Caco-2 (cell line): Measurements from ENCODE around the gene CCK. TPM values are rescaled to one million over a fixed set of nuclear protein-coding genes. Genes with fewer than 3 reads are reported as not detected.

Experiments
- Bru-seq: library from RNA; stranded (reverse); fragments of 400-500 nt; gene quantifications from one replicate; lab custom pipeline; 2021; lab: Mats Ljungman, UMichigan
- BruChase-seq, 2 experiments: library from RNA; stranded (reverse); fragments of 400-500 nt; gene quantifications; one replicate each; lab custom pipeline; 2021; lab: Mats Ljungman, UMichigan
- BruUV-seq: library from RNA; stranded (reverse); fragments of 400-500 nt; replicated peaks from 2 replicates; lab custom pipeline; 2021; lab: Mats Ljungman, UMichigan
- CTCF ChIA-PET: fragments of 300-600 bp; sonication (Branson Sonifier 250); formaldehyde crosslinking; loops from one replicate; lab custom pipeline; 2022; ENCODE audit warnings: antibody characterized with exemption; lab: Charles Lee
- POLR2A ChIA-PET: fragments of 300-600 bp; sonication (Branson Sonifier 250); formaldehyde crosslinking; loops from one replicate; lab custom pipeline; 2022; ENCODE audit warnings: antibody characterized with exemption; lab: Charles Lee
- DNase-seq, 2 experiments: peaks; one replicate each; pipeline versions ENCODE4 v3.0.0 to v3.0.0-alpha.2; 2020 to 2022
- H3K27me3 ChIP-seq: replicated peaks from 2 replicates; pipeline ENCODE4 v1.6.0; 2011; ENCODE audit warnings: low read length; ENCODE audit not compliant: control insufficient read depth, insufficient read depth
- H3K36me3 ChIP-seq: 2 replicates; pipeline ENCODE4 v1.5.1; 2011; ENCODE audit warnings: low read length; ENCODE audit not compliant: control insufficient read depth, insufficient read depth
- H3K4me1 ChIP-seq: fragments of 250-450 bp; sonication (Bioruptor Pico); 2 replicates; pipeline ENCODE4 v1.5.1; 2020; ENCODE audit warnings: mild to moderate bottlenecking
- H3K4me3 ChIP-seq: 2 replicates; pipeline ENCODE4 v1.5.1; 2011; ENCODE audit warnings: low read depth, mild to moderate bottlenecking, control low read depth, low read length
- H3K9me3 ChIP-seq: fragments of 250-450 bp; sonication (Bioruptor Pico); 2 replicates; pipeline ENCODE4 v1.5.1; 2020; ENCODE audit warnings: mild to moderate bottlenecking, moderate library complexity
- H3K27ac Mint-ChIP-seq: one replicate; pipeline ENCODE4 v1.8.0; 2022; ENCODE audit warnings: mixed read lengths; ENCODE audit not compliant: unreplicated experiment
- H3K27me3 Mint-ChIP-seq: one replicate; pipeline ENCODE4 v1.8.0; 2022; ENCODE audit warnings: mixed read lengths; ENCODE audit not compliant: insufficient read depth, unreplicated experiment
- H3K36me3 Mint-ChIP-seq: one replicate; pipeline ENCODE4 v1.8.0; 2022; ENCODE audit warnings: mild to moderate bottlenecking, mixed read lengths; ENCODE audit not compliant: insufficient read depth, unreplicated experiment
- H3K4me1 Mint-ChIP-seq: one replicate; pipeline ENCODE4 v1.8.0; 2022; ENCODE audit warnings: low read depth, mixed read lengths; ENCODE audit not compliant: unreplicated experiment
- H3K4me3 Mint-ChIP-seq: one replicate; pipeline ENCODE4 v1.8.0; 2022; ENCODE audit warnings: mild to moderate bottlenecking, moderate library complexity, mixed read lengths; ENCODE audit not compliant: unreplicated experiment
- H3K9me3 Mint-ChIP-seq: one replicate; pipeline ENCODE4 v1.8.0; 2022; ENCODE audit warnings: mixed read lengths; ENCODE audit not compliant: unreplicated experiment
- intact Hi-C: fragments of 100-400 bp; cut with micrococcal nuclease; formaldehyde crosslinking; loops from one replicate; pipeline ENCODE4 v1.10.0; 2022; ENCODE audit not compliant: unreplicated experiment
- long read RNA-seq: library from polyadenylated mRNA; stranded (forward); transcript quantifications from one replicate; pipeline ENCODE4 v2.0.0, GENCODE V29; 2022
- total RNA-seq: library from RNA; stranded (reverse); gene quantifications from 2 replicates; pipeline ENCODE4 v1.2.3, GENCODE V29; 2022
- TF ChIP-seq, protein P1 (sequence below), 2 experiments: fragments of 200-600 bp in 1 of 2; IDR thresholded peaks; 1 replicate in 1 of 2; 2 replicates in 1 of 2; pipeline versions ENCODE4 v1.5.1 to v1.8.0; 2011 to 2022; ENCODE audit warnings: antibody characterized with exemption in 1 of 2, control low read depth in 1 of 2, inconsistent platforms in 1 of 2, low read depth in 1 of 2, low read length in 1 of 2, mild to moderate bottlenecking in 1 of 2, moderate library complexity in 1 of 2; ENCODE audit not compliant: insufficient read depth in 1 of 2, severe bottlenecking in 1 of 2, unreplicated experiment in 1 of 2

The CCK gene, protein sequence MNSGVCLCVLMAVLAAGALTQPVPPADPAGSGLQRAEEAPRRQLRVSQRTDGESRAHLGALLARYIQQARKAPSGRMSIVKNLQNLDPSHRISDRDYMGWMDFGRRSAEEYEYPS
- total RNA-seq (0.46 TPM in 1 of 2 replicates, not detected in the other), Bru-seq, nascent RNA (percentile 17 among the genes with signal in this experiment), BruChase-seq, experiment 1, labeled RNA remaining after a 2-hour chase (percentile 8 among the genes with signal in this experiment), BruChase-seq, experiment 2, labeled RNA remaining after a 6-hour chase (percentile 17 among the genes with signal in this experiment)
- long read RNA-seq, partial matches to known transcripts, result 0 of 2 reads
- long read RNA-seq, other reads (novel, unspliced or antisense), result 0 of 2 reads

DNA sequence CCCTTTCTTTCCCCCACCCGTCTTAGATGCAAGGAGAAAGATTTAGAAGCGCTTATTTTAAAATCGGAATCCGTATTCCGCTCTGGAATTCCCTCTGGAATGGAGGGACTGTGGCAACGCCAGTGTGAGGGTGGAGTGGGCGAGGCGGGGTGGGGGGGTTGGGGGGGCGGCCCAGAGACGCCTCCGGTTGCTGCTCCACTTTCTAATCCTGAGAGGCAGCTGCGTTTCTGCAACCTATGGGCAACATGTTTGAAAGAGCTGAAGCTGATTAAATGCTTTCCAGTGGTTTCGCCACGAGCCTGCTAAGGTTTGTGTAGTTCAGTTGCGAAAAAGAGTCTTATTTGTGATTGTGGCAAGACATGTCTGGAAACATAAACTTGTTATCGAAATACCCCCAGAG, at the start of gene CCK:
CCK (minus strand) TSS at position 101 of the 400 bp plus-strand sequence. CDS start 2,555 bp downstream, outside the sequence.
- DNase-seq, result no peak
- POLR2A ChIA-PET, result no interaction called here
- no peaks in the 10 kb centered on the region for H3K4me1 Mint-ChIP-seq
- Histone ChIP-seq H3K9me3 (no peaks in the 10 kb centered on the region), H3K27me3 (no peaks in the 10 kb centered on the region), H3K4me3 (no peak within 1 kb of the TSS), H3K4me1 (no peaks in the 10 kb centered on the region), H3K36me3 (no peaks in the 10 kb centered on the region)
- H3K36me3 Mint-ChIP-seq, result no peaks in the 10 kb centered on the region
- TF ChIP-seq, protein P1, sequence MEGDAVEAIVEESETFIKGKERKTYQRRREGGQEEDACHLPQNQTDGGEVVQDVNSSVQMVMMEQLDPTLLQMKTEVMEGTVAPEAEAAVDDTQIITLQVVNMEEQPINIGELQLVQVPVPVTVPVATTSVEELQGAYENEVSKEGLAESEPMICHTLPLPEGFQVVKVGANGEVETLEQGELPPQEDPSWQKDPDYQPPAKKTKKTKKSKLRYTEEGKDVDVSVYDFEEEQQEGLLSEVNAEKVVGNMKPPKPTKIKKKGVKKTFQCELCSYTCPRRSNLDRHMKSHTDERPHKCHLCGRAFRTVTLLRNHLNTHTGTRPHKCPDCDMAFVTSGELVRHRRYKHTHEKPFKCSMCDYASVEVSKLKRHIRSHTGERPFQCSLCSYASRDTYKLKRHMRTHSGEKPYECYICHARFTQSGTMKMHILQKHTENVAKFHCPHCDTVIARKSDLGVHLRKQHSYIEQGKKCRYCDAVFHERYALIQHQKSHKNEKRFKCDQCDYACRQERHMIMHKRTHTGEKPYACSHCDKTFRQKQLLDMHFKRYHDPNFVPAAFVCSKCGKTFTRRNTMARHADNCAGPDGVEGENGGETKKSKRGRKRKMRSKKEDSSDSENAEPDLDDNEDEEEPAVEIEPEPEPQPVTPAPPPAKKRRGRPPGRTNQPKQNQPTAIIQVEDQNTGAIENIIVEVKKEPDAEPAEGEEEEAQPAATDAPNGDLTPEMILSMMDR (IDR thresholded peaks at IDR 0.05; ENCODE audit: insufficient read depth in 1 of 2, low read depth in 1 of 2, low read length in 1 of 2, severe bottlenecking in 1 of 2, unreplicated experiment in 1 of 2), result no peak
- BruUV-seq, result no TSS peak
- H3K27ac Mint-ChIP-seq, result no peak within 1 kb of the TSS
- H3K27me3 Mint-ChIP-seq, result peaks cover 27% of the 10 kb centered on the region
- CTCF ChIA-PET, result no interaction called here
- H3K9me3 Mint-ChIP-seq, result no peaks in the 10 kb centered on the region
- no peak within 1 kb of the TSS for H3K4me3 Mint-ChIP-seq
- intact Hi-C loops, result no loop called here

DNA sequence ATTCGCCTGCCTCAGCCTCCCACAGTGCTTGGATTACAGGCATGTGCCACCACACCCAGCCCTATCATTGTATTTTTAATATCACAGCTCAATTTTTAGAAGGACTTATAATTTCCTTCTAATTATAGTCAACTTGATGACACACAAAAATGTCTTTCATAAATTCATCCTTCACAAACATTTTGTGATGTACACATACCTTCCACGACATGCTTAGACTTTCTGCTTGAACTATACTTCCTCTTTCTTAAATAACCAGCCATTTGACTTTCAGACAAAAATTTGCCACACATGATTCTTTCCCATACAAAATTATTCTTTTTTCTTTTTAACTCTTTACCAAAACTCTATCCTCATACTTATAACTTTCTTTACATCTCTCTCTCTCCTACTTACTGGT, 48.4 kb upstream of the CCK start:
- no peak for DNase-seq
- POLR2A ChIA-PET, result no interaction called here
- H3K4me1 Mint-ChIP-seq, result no peaks in the 10 kb centered on the region

DNA sequence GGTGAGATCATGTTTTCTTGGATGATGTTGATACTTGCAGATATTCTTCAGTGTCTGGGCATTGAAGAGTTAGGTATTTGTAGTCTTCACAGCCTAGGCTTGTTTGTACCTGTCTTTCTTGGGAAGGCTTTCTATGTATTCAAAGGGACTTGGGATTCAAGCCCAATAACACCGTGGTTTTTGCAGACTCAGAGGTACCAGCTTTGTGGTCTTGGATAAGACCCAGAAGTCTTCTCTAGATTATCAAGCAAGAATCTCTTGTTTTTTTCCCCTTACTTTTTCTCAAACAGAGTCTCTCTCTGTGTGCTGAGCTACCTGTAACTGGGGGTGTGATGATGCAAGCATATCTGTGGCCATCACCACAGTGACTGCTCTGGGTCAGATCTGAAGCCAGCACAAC, 42.7 kb upstream of the CCK start:
- peaks cover 6% of the 10 kb centered on the region for H3K9me3 ChIP-seq
- Mint-ChIP-seq H3K27me3 (peaks cover 3% of the 10 kb centered on the region), H3K4me3 (no peak overlapping the region), H3K4me1 (no peaks in the 10 kb centered on the region), H3K9me3 (peaks cover 6% of the 10 kb centered on the region), H3K27ac (no peak overlapping the region), H3K36me3 (no peaks in the 10 kb centered on the region)
- H3K4me3 ChIP-seq, result no peak overlapping the region
- H3K27me3 ChIP-seq, result no peaks in the 10 kb centered on the region
- ChIA-PET CTCF (no interaction called here), POLR2A (no interaction called here)
- intact Hi-C loops, result no loop called here
- H3K36me3 ChIP-seq, result no peaks in the 10 kb centered on the region
- no peak for DNase-seq
- TF ChIP-seq, protein P1 (IDR thresholded peaks at IDR 0.05; ENCODE audit: insufficient read depth in 1 of 2, low read depth in 1 of 2, low read length in 1 of 2, severe bottlenecking in 1 of 2, unreplicated experiment in 1 of 2), result no peak
- no TSS peak for BruUV-seq
- H3K4me1 ChIP-seq, result no peaks in the 10 kb centered on the region

More for the DNA sequence above, 48.4 kb upstream of the CCK start:
- CTCF ChIA-PET, result no interaction called here
- BruUV-seq, result no TSS peak
- intact Hi-C loops, result no loop called here
- no peaks in the 10 kb centered on the region for H3K36me3 Mint-ChIP-seq
- peaks cover 20% of the 10 kb centered on the region for H3K9me3 Mint-ChIP-seq
- H3K27ac Mint-ChIP-seq, result no peak overlapping the region
- no peaks in the 10 kb centered on the region for H3K27me3 Mint-ChIP-seq
- Histone ChIP-seq H3K4me1 (no peaks in the 10 kb centered on the region), H3K9me3 (peaks cover 17% of the 10 kb centered on the region), H3K4me3 (no peak overlapping the region), H3K27me3 (no peaks in the 10 kb centered on the region), H3K36me3 (no peaks in the 10 kb centered on the region)
- no peak overlapping the region for H3K4me3 Mint-ChIP-seq
- TF ChIP-seq, protein P1 (IDR thresholded peaks at IDR 0.05; ENCODE audit: insufficient read depth in 1 of 2, low read depth in 1 of 2, low read length in 1 of 2, severe bottlenecking in 1 of 2, unreplicated experiment in 1 of 2), result no peak
